Esophagus squamous epithelium (tissue), 5 donors: ENCODE data around the gene TBL1X. TPM values are rescaled to one million over a fixed set of nuclear protein-coding genes. Genes with fewer than 3 reads are reported as not detected.

Experiments used
- DNase-seq: peaks from one replicate; lab custom pipeline; 2025; lab: John Stamatoyannopoulos, UW
- H3K27ac ChIP-seq, 4 donors: fragments of 200-600 bp; sonication (generic); one replicate each; pipeline ENCODE4 v1.5.1; 2016 to 2019; ENCODE audit warnings: mild to moderate bottlenecking in 1 of 4
- H3K27me3 ChIP-seq, 4 donors: fragments of 200-600 bp; sonication (generic); 1 replicate in 3 of 4; 2 replicates in 1 of 4; pipeline versions ENCODE4 v1.5.1 to v1.6.0; 2017 to 2021; ENCODE audit warnings: antibody characterized with exemption in 1 of 4
- H3K36me3 ChIP-seq, 3 donors: fragments of 200-600 bp; sonication (generic); one replicate each; pipeline ENCODE4 v1.5.1; 2016 to 2019
- H3K4me1 ChIP-seq, 3 donors: fragments of 200-600 bp; sonication (generic); one replicate each; pipeline ENCODE4 v1.5.1; 2017 to 2019
- H3K4me3 ChIP-seq, 4 donors: fragments of 200-600 bp; sonication (generic); 1 replicate in 3 of 4; 2 replicates in 1 of 4; pipeline ENCODE4 v1.5.1; 2016 to 2019; ENCODE audit warnings: mild to moderate bottlenecking in 2 of 4, moderate library complexity in 1 of 4
- H3K9me3 ChIP-seq, 3 donors: fragments of 200-600 bp; sonication (generic); one replicate each; pipeline ENCODE4 v1.5.1; 2016 to 2019
- POLR2A ChIP-seq, 4 donors: fragments of 450-650 bp; IDR thresholded peaks; one replicate each; pipeline ENCODE4 v1.6.1; 2017; ENCODE audit warnings: antibody characterized with exemption in 4 of 4, mild to moderate bottlenecking in 4 of 4, moderate library complexity in 3 of 4
- WGBS, 2 donors: methylation state at CpG; one replicate each; pipeline ENCODE4 v1.1.5; 2018; 5-methylcytosine and 5-hydroxymethylcytosine counted together
- intact Hi-C: fragments of 100-400 bp; cut with DNase I; formaldehyde crosslinking; loops from one replicate; pipeline ENCODE4 v1.15.0; 2022
- total RNA-seq, 4 donors: library from RNA; depleted of rRNA; stranded (reverse); fragments of >200 nt; gene quantifications; one replicate each; pipeline ENCODE4 v1.1.0, GENCODE V29; 2016
- TF ChIP-seq, protein P1 (sequence below), 6 experiments: fragments of 450-650 bp in 4 of 6; fragments of 200-600 bp in 2 of 6; sonication (generic) in 2 of 6; IDR thresholded peaks; one replicate each; pipeline ENCODE4 v1.5.1; 2016 to 2019; ENCODE audit warnings: antibody characterized with exemption in 6 of 6, mild to moderate bottlenecking in 4 of 6, moderate library complexity in 4 of 6
- donor health status: DM: yes; HTN: yes; CAD: no.

Gene TBL1X
- total RNA-seq, 4 donors from 2014 or later: 17.5 to 24.2 (median 21.8) TPM

DNA sequence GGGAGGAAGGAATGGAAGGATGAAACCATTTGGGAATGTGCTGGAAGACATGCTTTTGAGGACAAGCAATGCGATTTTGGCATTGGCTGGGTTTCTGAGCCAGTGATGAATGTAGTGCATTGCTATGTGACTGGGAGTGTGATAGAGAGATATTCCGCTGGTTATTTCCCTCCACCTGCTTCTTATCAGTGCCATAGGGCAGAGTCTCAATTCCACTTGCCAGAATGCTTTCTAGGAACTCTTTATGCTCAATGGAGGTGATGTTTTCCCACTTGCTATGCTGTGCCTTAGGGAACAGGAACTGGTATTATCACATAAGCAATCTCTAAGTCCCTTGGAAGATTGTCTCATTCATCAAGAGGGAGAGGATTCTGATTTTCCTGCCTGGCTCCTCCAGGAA is 28.0 kb downstream of the TBL1X start:
- Histone ChIP-seq H3K4me1 (no peaks in the 10 kb centered on the region), H3K27ac (no peak overlapping the region), H3K9me3 (no peaks in the 10 kb centered on the region), H3K4me3 (no peak overlapping the region), H3K27me3 (no peaks in the 10 kb centered on the region), H3K36me3 (peaks cover 0 to 6% (median 0%) of the 10 kb centered on the region in 3 donors)
- intact Hi-C loops: no loop called here
- WGBS, 2 donors: 63 to 75% methylated on average over 1 to 2 of the region's 2 CpGs
- no peak for DNase-seq
- TF ChIP-seq, protein P1, sequence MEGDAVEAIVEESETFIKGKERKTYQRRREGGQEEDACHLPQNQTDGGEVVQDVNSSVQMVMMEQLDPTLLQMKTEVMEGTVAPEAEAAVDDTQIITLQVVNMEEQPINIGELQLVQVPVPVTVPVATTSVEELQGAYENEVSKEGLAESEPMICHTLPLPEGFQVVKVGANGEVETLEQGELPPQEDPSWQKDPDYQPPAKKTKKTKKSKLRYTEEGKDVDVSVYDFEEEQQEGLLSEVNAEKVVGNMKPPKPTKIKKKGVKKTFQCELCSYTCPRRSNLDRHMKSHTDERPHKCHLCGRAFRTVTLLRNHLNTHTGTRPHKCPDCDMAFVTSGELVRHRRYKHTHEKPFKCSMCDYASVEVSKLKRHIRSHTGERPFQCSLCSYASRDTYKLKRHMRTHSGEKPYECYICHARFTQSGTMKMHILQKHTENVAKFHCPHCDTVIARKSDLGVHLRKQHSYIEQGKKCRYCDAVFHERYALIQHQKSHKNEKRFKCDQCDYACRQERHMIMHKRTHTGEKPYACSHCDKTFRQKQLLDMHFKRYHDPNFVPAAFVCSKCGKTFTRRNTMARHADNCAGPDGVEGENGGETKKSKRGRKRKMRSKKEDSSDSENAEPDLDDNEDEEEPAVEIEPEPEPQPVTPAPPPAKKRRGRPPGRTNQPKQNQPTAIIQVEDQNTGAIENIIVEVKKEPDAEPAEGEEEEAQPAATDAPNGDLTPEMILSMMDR (IDR thresholded peaks at IDR 0.05): no peak
- no peak for TF ChIP-seq POLR2A (IDR thresholded peaks at IDR 0.05)

DNA sequence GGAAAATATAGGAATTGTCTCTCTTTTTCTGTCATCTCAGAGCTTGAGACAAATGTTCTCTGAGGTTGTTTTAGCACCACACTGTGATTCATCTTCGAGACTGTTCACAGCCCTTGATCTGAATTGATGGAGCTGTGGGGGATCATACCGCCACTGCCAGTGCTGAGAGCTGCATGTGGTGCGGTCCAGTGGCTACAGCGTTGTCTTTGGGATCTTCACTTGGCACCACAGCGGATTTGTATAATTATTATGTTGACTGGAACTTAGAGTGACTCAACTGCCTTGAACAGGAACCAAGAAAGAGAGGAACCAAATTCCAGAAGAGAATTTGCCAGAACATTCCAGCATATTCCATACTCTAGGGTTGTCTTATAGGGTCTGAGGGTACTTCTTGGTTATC is 29.1 kb downstream of the TBL1X start:
- no peak overlapping the region for H3K4me3 ChIP-seq
- DNase-seq: no peak
- H3K36me3 ChIP-seq: peaks cover 0 to 6% (median 0%) of the 10 kb centered on the region in 3 donors
- no peaks in the 10 kb centered on the region for H3K9me3 ChIP-seq
- 80 to 90% methylated on average over 4 to 5 of the region's 5 CpGs for WGBS, 2 donors
- no peaks in the 10 kb centered on the region for H3K4me1 ChIP-seq
- TF ChIP-seq, protein P1 (IDR thresholded peaks at IDR 0.05): no peak
- no peak for TF ChIP-seq POLR2A (IDR thresholded peaks at IDR 0.05)
- H3K27me3 ChIP-seq: no peaks in the 10 kb centered on the region
- intact Hi-C loops: no loop called here
- no peak overlapping the region for H3K27ac ChIP-seq

DNA sequence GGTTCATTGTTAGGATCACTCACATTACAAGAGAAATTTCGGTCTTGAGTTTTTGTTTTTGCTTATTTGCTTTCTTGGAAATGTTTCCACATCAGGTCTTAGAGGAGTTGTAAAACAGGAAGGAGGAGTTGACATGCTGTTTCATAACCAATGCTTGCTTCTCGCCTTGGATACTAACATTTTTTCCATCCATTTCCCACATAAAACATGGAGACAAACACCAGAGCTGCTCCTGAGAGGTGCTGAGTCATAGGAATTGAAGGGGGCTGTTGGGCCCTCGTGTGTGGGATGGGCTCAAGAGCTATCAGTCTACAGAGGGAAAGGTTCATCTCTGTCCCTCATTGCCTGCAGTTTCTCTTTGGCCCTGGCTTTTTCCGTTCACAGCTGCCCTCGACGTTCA is 29.9 kb downstream of the TBL1X start:
- TF ChIP-seq POLR2A (IDR thresholded peaks at IDR 0.05): no peak
- TF ChIP-seq, protein P1 (IDR thresholded peaks at IDR 0.05): no peak
- Histone ChIP-seq H3K9me3 (no peaks in the 10 kb centered on the region), H3K27me3 (no peaks in the 10 kb centered on the region), H3K4me1 (no peaks in the 10 kb centered on the region), H3K27ac (no peak overlapping the region), H3K4me3 (no peak overlapping the region), H3K36me3 (peaks cover 0 to 6% (median 0%) of the 10 kb centered on the region in 3 donors)
- DNase-seq: no peak
- WGBS, 2 donors: 30 to 59% methylated on average over 2 to 5 of the region's 6 CpGs
- intact Hi-C loops: no loop called here

DNA sequence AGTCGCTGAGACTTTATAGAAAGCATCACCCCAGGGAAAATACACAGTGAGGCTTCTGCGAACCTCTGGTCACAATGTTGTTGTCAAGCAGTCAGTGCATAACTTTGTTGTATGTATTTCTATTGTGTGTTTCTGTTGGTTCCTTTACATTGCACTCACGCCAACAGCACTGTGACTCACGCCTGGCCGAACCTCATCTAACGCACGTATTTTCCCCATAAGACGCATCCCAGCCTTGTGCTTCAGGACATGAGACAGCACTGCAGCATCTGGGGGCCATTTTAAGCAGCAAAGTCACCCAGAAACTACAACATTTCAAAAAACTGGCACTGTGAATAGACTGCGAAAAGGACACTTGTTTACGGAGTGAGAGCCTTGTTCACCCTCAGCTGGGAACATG is 30.6 kb downstream of the TBL1X start:
- Histone ChIP-seq H3K27ac (no peak overlapping the region), H3K4me3 (no peak overlapping the region)

DNA sequence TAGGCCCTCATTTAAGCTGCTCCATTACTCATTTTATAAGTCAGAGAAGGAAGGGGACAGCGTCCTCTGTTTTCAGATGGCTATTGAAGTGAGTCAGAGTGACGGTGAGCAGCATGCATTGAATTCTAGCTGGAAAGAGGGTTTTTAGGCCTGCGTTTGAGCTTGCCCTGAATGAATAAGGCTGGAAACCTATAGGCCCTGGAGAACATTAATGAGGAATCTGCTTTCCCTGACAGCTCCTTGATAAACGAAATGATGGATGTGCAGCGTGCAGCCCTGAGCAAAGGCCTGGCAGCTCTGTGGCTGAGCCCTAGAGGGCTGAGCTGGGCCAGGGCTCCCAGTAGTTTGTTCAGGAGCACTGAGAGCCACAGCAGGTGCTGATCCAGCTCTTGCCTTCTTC is 33.4 kb downstream of the TBL1X start:
- H3K27ac ChIP-seq: no peak overlapping the region
- H3K36me3 ChIP-seq: peaks cover 0 to 18% (median 0%) of the 10 kb centered on the region in 3 donors
- no peaks in the 10 kb centered on the region for H3K9me3 ChIP-seq
- no peaks in the 10 kb centered on the region for H3K27me3 ChIP-seq
- intact Hi-C loops: no loop called here
- TF ChIP-seq POLR2A (IDR thresholded peaks at IDR 0.05): no peak
- TF ChIP-seq, protein P1 (IDR thresholded peaks at IDR 0.05): no peak
- H3K4me1 ChIP-seq: no peaks in the 10 kb centered on the region
- no peak for DNase-seq
- H3K4me3 ChIP-seq: no peak overlapping the region
- WGBS, 2 donors: 33 to 35% methylated on average over 3 to 4 of the region's 5 CpGs

More for the DNA sequence above, 30.6 kb downstream of the TBL1X start:
- H3K9me3 ChIP-seq: no peaks in the 10 kb centered on the region
- intact Hi-C loops: no loop called here
- no peak for DNase-seq
- H3K27me3 ChIP-seq: no peaks in the 10 kb centered on the region
- TF ChIP-seq, protein P1 (IDR thresholded peaks at IDR 0.05): no peak
- TF ChIP-seq POLR2A (IDR thresholded peaks at IDR 0.05): no peak
- WGBS, 2 donors: 90 to 100% methylated on average over 1 to 10 of the region's 10 CpGs
- H3K4me1 ChIP-seq: no peaks in the 10 kb centered on the region
- peaks cover 0 to 6% (median 0%) of the 10 kb centered on the region in 3 donors for H3K36me3 ChIP-seq
